GM18526 (cell line): Measurements from ENCODE around the gene WDR64.

ENCODE experiments used
- POLR2A ChIP-seq: IDR thresholded peaks from 3 replicates; pipeline ENCODE4 v1.6.1; 2011; ENCODE audit not compliant: insufficient read length; ENCODE audit errors: extremely low read depth

The WDR64 gene

DNA sequence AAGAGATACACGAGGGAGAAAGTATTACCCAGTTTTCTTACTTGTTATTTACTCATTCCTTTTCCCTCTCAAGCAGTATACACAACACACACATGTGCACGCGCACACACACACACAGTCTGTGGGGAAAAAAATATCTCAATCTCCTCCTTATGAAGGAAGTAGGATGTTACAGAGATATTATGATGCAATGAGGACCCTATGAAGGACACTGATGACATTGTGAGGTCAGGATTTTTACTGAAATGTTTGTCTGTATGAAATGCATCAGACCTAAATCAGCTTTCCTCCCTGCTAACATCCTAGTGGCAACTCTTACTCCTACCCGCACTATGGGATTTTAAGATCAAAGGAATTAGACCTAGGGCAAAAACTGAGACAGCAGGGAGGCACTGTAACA, at the start of gene WDR64:
WDR64 (plus strand) TSS at position 270 of the 400 bp plus-strand sequence. CDS start 204 bp downstream, outside the sequence.
- no peak for TF ChIP-seq POLR2A

DNA sequence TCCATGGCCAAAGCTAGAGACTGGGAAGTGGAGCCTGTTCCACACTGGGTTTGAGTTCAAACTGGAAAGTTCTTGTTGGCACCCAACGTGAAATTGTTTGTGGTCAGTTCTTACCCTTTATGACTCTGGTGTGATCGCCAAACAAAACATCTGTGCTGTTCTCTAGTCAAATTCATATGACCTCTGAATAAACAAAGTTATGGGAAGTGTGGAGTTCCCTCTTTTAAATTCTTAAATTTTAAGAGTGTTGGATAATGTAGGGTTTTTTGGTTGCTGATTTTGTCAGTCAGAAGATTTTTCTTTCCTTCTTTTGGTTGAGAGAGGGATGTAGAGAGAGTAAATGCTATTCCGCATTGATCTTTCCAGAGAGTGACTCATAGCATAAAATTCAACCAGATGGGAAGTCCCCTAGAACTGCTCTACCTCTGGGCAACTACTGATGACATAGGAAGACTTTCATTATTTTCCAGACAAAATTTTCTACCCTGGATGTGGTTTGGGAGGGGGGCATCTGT, 48.3 kb upstream of the WDR64 start:
- TF ChIP-seq POLR2A = no peak

DNA sequence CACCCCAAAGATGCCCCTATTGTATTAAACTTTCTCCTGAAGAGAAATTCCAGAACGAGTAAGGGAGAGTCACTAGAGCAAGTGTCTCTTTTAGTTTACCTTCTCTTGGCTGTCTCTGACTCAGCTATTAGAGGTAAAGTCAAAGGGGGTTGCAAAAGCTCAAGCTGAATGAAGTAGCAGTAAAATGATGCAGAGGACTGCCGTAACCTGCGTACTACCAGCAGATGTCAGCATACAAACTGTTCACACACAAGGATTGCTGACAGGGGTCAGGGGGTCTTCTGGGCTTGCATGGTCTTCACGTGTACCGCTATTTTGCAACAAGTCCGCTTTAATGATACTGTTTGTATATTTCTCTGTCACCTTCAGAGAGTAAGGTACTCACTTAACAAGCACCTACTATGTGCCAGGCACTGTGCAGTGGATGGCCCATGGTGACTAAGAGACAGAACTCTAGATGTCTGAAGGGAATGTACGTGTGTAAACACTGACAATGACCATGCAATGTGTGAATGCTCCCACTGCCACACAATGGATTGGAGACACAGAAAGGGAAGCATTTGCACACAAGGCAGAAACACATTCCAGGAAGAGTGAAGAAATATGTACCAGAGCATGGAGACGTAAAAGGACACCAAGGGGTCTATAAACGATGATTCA, 46.8 kb upstream of the WDR64 start:
- no peak for TF ChIP-seq POLR2A

DNA sequence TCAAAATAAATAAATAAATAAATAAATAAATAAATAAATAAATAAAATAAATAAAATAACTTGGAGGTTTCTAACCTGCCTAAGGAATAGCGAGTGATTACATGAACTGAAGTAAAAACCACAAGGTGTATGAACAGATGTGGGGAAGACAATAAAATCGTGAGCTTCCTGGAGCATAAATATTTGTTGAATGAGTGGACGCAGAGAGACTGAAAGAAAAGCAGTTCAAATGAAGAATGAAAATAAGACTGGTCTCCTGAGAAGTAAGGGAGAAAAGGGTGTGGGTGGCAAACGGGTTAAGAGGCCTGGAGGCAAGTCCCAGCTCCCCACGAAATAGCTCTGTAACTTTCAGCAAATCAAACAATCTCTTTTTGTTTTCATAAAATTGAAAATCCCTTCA, 45.5 kb upstream of the WDR64 start:
- TF ChIP-seq POLR2A = no peak

DNA sequence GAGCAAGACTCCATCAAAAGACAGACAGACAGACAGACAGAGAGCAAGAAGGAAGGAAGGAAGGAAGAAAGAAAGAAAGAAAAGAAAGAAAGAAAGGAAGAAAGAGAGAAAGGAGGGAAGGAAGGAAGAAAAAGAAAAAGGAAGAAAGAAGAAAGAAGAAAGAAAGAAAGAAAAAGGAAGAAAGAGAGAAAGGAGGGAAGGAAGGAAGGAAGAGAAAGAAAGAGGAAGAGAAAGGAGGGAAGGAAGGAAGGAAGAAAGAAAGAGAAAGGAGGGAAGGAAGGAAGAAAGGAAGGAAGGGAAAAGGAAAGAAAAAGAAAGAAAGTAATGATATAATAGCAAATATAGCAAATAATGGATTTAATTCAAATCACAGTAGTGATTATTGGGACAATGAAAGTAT, 44.6 kb upstream of the WDR64 start:
- TF ChIP-seq POLR2A = no peak

DNA sequence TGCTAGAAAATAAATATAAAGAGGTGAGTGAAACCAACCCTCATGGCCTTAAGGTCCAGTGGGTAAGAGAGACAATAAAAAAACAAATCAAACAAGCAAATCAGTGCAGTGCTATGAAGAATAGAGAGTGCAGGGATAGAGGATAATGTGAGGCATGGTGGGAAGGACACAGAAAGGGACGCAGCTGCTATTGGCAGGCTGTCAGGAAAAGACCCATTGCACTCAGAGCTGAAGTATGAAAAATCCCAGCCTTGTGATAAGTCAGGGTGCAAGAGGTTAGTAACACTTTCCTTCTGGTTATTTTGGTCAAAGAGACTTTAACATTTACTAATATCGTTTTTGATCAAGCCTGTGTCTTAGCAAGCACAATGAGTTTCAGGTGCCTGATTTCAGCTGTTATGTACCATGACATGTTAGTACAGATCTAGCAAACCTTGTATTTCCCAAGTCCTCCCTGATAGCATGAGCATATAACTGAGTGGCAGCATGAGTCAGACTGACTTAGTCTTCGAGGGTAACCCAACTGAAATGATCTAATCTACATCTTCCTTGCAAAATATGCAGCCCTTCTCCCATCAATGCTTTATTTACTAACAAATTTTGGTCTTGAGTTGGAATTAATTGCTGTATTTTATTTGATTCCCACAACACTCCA, 43.6 kb upstream of the WDR64 start:
- TF ChIP-seq POLR2A = no peak

DNA sequence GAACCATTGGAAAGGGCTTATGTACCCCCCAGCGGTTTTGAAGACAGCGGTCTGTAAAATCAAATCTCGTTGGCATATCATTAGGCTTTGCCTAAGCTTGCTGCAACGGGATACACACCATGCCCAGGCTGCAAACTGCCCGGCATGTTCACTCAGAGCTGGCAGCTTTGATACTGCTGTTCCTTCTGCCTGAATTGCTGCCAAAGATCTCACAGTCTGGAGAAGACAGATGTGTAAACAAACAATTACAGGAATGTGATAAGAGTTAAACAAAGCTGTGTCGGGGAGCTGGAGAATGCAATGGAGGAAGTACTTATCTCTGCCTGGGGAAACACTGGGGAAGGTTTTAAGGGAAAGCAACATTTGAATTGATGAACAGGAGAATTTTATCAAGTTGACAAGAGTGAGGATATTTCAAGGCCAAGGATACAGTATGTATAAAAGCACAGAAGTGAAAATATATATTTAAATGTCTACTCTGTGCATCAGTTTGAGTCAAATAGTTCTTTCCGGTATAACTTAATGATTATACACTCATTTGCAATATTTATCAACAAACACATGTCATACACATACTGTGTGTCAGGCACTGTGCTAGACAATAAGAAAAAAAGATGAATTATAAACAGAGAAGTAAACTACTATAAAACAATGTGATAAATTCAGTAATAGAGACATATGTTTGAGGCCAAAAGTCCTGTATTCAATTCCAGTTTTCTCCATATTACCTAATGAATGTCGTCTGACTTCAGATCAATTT, 41.8 kb upstream of the WDR64 start:
- no peak for TF ChIP-seq POLR2A

DNA sequence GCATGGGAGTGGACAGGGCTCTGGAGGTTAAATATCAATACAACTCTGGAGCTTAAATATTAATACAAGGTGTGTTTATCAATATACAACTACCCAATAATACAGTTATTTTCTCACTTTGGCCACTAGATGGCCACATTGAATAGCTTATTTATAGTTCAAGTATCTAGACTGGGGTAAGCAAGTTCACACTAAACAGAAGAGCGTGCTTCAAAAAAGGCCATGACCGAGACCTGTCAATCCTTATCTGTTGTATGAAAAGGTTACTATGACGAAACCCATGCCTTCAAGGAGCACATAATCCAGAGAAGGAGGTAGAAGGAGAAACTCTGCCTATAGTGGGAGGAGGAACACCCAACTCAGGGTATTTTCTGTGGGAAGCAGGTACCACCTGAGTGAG, 41.0 kb upstream of the WDR64 start:
- TF ChIP-seq POLR2A = no peak

DNA sequence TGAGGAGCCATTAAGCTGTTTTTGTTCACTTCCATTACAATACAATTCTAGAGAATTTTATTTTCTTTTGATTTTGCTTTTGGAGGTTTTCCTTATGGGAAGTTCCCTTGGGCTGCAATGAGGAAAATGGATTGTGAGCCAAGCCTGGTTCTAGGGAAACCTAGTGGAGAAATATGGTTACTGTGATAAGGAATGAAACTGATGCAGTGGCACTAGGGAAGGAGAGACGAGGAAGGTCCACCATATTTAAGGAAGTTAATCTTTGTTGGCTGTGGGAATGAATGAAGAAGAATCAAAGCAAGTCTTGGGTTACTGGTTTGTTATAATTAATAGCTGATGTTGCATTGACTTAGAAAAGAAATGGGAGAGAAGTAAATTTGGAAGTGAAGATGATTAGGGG, 40.3 kb upstream of the WDR64 start:
- TF ChIP-seq POLR2A = no peak

DNA sequence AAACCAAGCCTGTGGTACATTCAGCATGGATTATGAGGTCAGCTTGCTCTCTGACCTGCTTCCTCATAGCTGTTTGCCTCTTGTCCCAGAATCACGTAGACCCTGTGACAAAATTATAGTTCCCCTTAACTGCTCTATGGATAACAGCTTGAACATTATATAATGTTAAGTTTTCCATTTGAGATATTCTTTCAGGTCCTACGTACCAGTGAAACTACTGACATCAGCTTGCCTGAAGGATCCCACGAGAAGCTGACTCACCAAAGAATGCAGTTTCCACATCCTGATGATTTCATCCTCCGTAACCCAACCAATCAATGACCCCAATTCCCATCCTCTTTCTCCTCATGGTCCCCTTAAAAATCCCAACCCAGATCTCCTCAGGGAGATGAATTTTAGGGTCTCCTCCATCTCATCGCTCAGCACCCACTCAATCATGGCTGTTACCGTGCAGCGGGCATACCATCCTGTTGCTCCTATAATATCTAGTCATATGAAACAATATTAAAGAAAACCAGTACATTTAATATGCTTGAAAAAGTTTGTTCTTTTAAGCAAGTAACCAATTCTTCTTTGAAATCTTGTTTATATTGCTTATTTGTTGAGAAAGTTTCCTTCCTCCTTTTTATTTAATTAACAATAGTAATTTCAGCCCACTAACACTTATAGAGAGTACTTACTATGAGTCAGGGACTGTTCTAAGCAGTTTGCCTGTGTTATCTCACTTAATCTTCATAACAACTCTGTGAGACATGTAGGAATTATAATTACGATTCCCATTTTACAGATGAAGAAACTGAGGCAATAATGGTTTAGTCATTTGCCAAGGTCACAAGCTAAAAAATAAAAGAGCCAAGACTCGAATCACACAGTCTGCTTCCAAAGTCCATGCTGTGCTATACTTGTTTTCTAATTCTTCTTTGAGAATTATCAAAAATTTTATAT, 39.3 kb upstream of the WDR64 start:
- no peak for TF ChIP-seq POLR2A

DNA sequence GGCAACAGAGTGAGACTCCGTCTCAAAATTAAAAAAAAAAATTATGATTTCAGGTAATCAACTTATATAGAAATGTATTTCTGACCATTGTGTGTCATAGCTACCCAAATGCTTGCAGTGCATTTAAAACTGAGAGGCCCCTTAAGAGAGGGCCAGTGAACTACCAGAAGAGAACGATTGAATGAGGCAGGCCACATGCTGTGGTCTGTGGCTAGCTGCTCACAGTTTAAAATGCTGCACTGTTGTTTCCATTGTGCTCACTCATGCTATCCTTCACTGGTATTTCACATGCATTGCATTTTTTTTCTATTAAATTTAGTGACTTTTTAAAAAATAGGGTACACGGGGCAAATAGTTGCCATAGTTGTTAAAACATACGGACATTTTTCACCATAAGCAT, 37.9 kb upstream of the WDR64 start:
- no peak for TF ChIP-seq POLR2A

DNA sequence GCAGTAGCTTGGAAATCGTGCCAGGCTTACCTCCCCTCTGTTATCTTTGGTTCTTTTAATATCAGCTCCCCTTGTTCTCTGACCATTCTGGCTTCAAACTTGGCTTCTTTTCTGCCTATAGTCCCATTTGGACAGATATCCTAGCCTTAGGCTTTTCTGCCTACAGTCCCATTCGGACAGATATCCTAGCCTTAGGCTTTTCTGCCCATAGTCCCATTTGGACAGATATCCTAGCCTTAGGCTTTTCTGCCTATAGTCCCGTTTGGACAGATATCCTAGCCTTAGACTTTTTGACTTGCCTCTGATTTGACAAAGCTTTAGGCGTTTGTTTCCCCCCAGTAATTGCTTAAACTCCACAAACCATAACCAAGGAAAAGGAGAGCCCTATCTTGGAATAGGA, 37.5 kb upstream of the WDR64 start:
- TF ChIP-seq POLR2A = no peak

DNA sequence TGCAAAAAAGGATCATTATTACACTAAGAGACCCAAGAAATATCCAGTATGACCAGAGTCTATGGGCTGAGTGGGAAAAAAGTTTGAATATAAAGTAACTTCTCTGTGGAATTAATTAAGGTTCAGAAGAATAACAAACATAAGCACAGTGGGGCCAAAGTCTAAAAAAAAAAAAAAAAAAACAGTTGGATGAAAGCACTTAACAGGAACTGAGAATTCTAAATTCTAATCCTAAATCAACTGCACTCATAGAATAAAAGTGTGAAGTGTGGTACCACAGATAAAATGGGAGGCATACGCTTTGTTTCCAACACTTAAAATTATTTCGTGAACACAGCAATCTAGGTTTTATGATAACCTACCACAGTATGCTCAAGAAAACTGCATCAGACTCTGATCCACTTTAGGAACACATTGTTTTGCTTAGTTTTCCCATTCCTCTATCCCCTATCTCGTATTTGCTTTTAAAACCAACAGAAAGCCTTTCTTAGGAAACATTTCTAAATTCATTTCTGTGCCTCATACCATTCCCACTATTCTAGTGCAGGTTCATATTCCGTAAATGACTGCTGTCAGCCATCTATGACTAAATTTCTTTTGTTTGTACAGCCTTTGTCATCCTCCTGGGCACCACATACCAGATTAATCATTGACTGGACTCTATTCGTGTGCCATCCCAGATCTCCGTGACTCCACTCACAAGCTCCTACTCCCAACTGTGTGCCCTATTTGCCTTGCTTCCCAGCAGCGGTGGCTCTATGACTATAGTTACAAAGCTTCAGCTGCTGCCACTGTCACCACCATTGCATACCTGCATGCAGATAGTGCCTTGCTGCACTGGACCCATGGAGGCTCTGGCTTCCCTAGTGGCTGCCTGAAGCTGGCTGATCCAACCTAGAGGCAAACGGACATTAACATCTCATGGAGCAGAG, 36.8 kb upstream of the WDR64 start:
- no peak for TF ChIP-seq POLR2A

DNA sequence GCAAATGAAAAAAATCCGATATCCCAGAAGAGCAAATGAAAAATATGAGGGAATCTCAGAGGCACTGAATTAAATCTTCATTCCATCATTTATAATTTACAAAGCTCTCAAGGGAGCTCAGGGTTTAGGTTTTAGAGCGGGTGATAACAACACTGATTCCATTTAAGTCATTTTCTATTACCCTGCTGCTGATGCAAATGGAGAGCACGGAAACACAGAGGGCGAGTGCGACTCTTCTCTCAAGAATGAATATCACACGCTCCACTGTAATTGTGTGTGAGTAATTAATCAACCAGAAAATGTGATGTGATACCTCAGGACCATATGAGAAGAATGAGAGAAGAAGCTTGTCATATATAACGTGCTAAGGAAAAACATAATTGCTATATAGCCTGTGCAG, 34.7 kb upstream of the WDR64 start:
- TF ChIP-seq POLR2A = no peak
